GM23338 (cell line): ENCODE measurements around the gene ADA. TPM values are rescaled to one million over a fixed set of nuclear protein-coding genes. Genes with fewer than 3 reads are reported as not detected.

Source experiments
- CTCF ChIP-seq, 2 experiments: fragments of 200-600 bp in 1 of 2; sonication (generic) in 1 of 2; conservative IDR thresholded peaks; 2 replicates each; pipeline versions ENCODE4 v1.5.1 to v1.6.1; 2016 to 2017; ENCODE audit warnings: antibody characterized with exemption in 2 of 2, low read depth in 2 of 2, mild to moderate bottlenecking in 2 of 2, moderate library complexity in 1 of 2
- EZH2 ChIP-seq: fragments of 200-600 bp; sonication (generic); IDR thresholded peaks from one replicate; pipeline ENCODE4 v1.8.0; 2017; ENCODE audit warnings: antibody characterized with exemption, mild to moderate bottlenecking, low read depth; ENCODE audit not compliant: unreplicated experiment
- POLR2AphosphoS5 ChIP-seq: IDR thresholded peaks from 2 replicates; pipeline ENCODE4 v1.6.1; 2016; ENCODE audit warnings: antibody characterized with exemption, low read depth
- STAT1 ChIP-seq: IDR thresholded peaks from one replicate; pipeline ENCODE4 v1.6.1; 2016; ENCODE audit warnings: antibody characterized with exemption; ENCODE audit not compliant: unreplicated experiment
- ZNF462 ChIP-seq: fragments of 250-450 bp; sonication (Bioruptor Pico); IDR thresholded peaks from 2 replicates; pipeline ENCODE4 v1.5.0; 2020; ENCODE audit warnings: mild to moderate bottlenecking, moderate library complexity
- polyA plus RNA-seq: library from polyadenylated mRNA; unstranded; fragments of >200 nt; fragmentation: Nextera tagmentation; extraction: Ambion mirVana; gene quantifications from 2 replicates; pipeline ENCODE4 v1.2.1, GENCODE V29; 2016
- total RNA-seq: library from RNA; depleted of rRNA; stranded (reverse); fragments of >200 nt; shearing (Covaris generic); gene quantifications from 2 replicates; pipeline ENCODE4 v1.2.3, GENCODE V29; 2014

Gene ADA
- total and polyA plus RNA-seq, 2 experiments from 2014 or later = 15.8 to 16.2 TPM

GRCh38 chr20:44586289-44586911 is 65.1 kb downstream of the ADA start (continued):
- no peak for TF ChIP-seq ZNF462 (CRISPR knock-in tag)
- TF ChIP-seq POLR2AphosphoS5 = no peak
- no peak for TF ChIP-seq CTCF (conservative IDR thresholded peaks at IDR 0.05; ENCODE audit: low read depth in 2 of 2)
- TF ChIP-seq STAT1 = no peak
- TF ChIP-seq EZH2 = no peak
